Breast epithelium (tissue), 3 donors: ENCODE results near the gene ATXN1.

Source experiments
- CTCF ChIP-seq, 3 donors: fragments of 450-650 bp; IDR thresholded peaks; one replicate each; pipeline ENCODE4 v1.5.1; 2016 to 2017; ENCODE audit warnings: antibody characterized with exemption in 3 of 3, mild to moderate bottlenecking in 3 of 3, moderate library complexity in 3 of 3
- POLR2A ChIP-seq: fragments of 450-650 bp; IDR thresholded peaks from one replicate; pipeline ENCODE4 v1.6.1; 2016; ENCODE audit warnings: antibody characterized with exemption, mild to moderate bottlenecking, moderate library complexity
- POLR2AphosphoS5 ChIP-seq, 3 donors: sonication (generic); formaldehyde crosslinking; IDR thresholded peaks; one replicate each; pipeline ENCODE4 v1.6.1; 2017; ENCODE audit warnings: antibody characterized with exemption in 3 of 3

- TF ChIP-seq POLR2AphosphoS5 (IDR thresholded peaks at IDR 0.05): no peak
- TF ChIP-seq CTCF (IDR thresholded peaks at IDR 0.05): no peak
- no peak for TF ChIP-seq POLR2A
These were observed 26.2 kb downstream of the ATXN1 start for GRCh38 chr6:16735014-16735413.
